HAP-1 (cell line): Measurements from ENCODE around the gene LRP10.
A peak's percentile ranks its signal among the peaks of the same experiment; 100 is the strongest.

Experiments
- DNase-seq, 2 experiments: peaks; one replicate each; pipeline ENCODE4 v3.0.0-alpha.2; 2016 to 2020; ENCODE audit warnings: low spot score in 2 of 2
- H3K27me3 ChIP-seq: fragments of 250-450 bp; sonication (Bioruptor Pico); 2 replicates; pipeline ENCODE4 v1.5.1; 2020; ENCODE audit warnings: low read depth, mild to moderate bottlenecking, moderate library complexity
- H3K36me3 ChIP-seq: fragments of 250-450 bp; sonication (Bioruptor Pico); replicated peaks from 2 replicates; pipeline ENCODE4 v1.5.1; 2020; ENCODE audit warnings: mild to moderate bottlenecking
- H3K4me1 ChIP-seq: fragments of 250-450 bp; sonication (Bioruptor Pico); 2 replicates; pipeline ENCODE4 v1.5.1; 2020; ENCODE audit warnings: mild to moderate bottlenecking
- H3K4me3 ChIP-seq: fragments of 250-450 bp; sonication (Bioruptor Pico); 2 replicates; pipeline ENCODE4 v1.5.1; 2020; ENCODE audit warnings: mild to moderate bottlenecking, moderate library complexity
- H3K9me3 ChIP-seq: fragments of 250-450 bp; sonication (Bioruptor Pico); 2 replicates; pipeline ENCODE4 v1.5.1; 2020; ENCODE audit warnings: mild to moderate bottlenecking, moderate library complexity
- in situ Hi-C: fragments of 300-500 bp; cut with MboI; formaldehyde crosslinking; loops from 3 replicates; pipeline ENCODE4 v1.14.3; 2020; ENCODE audit warnings: low sequenced_read_pairs, inconsistent platforms, mixed read lengths

The LRP10 gene

GRCh38 chr14:22883173-22883976, 11.8 kb downstream of the LRP10 start, which contains the start of gene REM2:
TSS of gene REM2 (plus strand) at chr14:22883222. CDS start at chr14:22883288, 66 bp downstream.
- H3K4me1 ChIP-seq: peaks cover 4% of the 10 kb centered on the region
- DNase-seq: peak in 1 of 2 experiments; percentile 42
- no peak within 1 kb of the TSS for H3K4me3 ChIP-seq
- in situ Hi-C loops: no loop called here
- H3K9me3 ChIP-seq: no peaks in the 10 kb centered on the region
- H3K27me3 ChIP-seq: no peaks in the 10 kb centered on the region; the same call in 1 of the 2 replicates
- no peaks in the 10 kb centered on the region for H3K36me3 ChIP-seq

DNA sequence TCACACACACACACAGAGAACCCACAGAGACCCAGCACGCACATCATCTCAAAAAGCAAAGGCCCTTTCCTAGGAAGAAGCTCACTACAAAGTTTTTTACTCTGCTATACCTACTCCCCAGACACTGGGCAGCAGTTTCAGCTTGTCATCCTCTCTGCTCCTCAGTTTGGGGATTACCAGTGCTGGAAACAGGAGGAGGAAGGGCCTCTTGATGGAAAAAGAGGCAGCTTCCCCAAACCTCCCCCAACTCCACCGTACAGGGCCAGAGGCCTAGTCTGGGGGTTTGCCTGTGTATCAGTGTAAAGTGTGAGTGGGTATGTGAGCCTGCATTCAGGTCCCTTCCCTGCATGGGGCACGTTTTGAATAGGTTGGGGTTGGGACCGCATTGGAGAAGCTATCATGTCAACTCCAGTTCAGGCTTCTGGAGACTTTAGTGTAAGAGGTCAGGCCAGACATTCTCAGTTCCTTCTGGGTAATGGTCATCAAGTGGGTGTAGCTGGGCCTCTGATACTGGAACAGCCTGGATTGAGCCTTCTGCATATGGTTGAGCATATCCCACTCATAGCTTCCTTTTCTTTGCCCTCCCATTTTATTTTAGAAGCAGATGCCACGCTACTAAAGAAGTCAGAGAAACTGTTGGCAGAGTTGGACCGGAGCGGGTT, 12.7 kb downstream of the LRP10 start:
- no peaks in the 10 kb centered on the region; the same call in 1 of the 2 replicates for H3K27me3 ChIP-seq
- H3K9me3 ChIP-seq: no peaks in the 10 kb centered on the region
- peaks cover 4% of the 10 kb centered on the region for H3K4me1 ChIP-seq
- in situ Hi-C loops: no loop called here
- DNase-seq: no peak
- no peak overlapping the region for H3K4me3 ChIP-seq
- no peaks in the 10 kb centered on the region for H3K36me3 ChIP-seq

DNA sequence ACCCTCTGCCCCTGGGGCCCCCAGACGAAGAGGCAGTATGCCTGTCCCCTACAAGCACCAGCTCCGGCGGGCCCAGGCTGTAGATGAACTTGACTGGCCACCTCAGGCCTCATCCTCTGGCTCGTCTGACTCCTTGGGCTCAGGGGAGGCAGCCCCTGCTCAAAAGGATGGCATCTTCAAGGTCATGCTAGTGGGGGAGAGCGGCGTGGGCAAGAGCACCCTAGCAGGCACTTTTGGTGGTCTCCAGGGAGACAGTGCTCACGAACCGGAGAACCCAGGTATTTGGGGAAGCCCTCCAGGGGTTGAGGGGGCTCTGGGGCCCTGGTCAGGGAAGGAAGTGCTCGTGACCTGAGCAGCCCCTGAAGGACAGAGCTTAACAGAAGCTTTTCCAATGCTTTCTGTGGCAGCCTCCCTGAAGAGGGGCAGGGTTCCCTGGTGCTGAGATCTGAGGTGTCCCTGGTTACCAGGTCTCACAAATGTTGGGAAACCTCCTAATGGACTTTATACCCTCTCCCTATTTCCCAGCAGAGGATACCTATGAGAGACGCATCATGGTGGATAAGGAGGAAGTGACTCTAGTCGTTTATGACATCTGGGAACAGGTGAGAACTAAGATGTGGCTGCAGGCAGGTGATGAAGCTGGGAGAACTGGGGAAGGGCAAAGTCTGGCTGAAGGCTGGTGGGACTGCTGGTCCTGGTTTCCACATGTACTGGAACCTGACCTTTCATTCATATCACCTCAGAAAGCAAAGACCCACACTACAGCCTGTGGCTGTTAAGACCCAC, 13.4 kb downstream of the LRP10 start:
- in situ Hi-C loops: no loop called here
- peaks cover 4% of the 10 kb centered on the region for H3K4me1 ChIP-seq
- no peaks in the 10 kb centered on the region; the same call in 1 of the 2 replicates for H3K27me3 ChIP-seq
- no peak for DNase-seq
- no peaks in the 10 kb centered on the region for H3K36me3 ChIP-seq
- H3K4me3 ChIP-seq: no peak overlapping the region
- no peaks in the 10 kb centered on the region for H3K9me3 ChIP-seq

DNA sequence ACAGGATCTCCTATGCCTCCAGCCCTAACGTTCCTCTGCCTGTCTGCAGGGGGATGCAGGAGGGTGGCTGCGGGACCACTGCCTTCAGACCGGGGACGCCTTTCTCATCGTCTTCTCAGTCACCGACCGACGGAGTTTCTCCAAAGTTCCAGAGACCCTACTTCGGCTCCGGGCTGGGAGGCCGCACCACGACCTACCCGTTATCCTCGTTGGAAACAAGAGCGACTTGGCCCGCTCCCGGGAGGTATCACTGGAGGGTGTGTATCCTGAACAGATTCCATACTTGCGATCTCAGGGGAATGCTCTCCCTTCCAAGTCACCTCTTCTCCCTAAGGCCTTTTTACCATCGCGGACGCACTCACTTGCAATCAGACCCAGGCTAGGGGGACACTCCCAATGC, 14.4 kb downstream of the LRP10 start:
- no peak for DNase-seq
- in situ Hi-C loops: no loop called here
- H3K36me3 ChIP-seq: no peaks in the 10 kb centered on the region
- H3K27me3 ChIP-seq: no peaks in the 10 kb centered on the region; the same call in 1 of the 2 replicates
- no peaks in the 10 kb centered on the region for H3K9me3 ChIP-seq
- H3K4me3 ChIP-seq: no peak overlapping the region
- peaks cover 4% of the 10 kb centered on the region for H3K4me1 ChIP-seq

GRCh38 chr14:22886500-22887259, 15.1 kb downstream of the LRP10 start:
- H3K4me1 ChIP-seq: peaks cover 4% of the 10 kb centered on the region
- no peaks in the 10 kb centered on the region for H3K9me3 ChIP-seq
- no peak for DNase-seq
- in situ Hi-C loops: no loop called here
- no peak overlapping the region for H3K4me3 ChIP-seq
- no peaks in the 10 kb centered on the region; the same call in 1 of the 2 replicates for H3K27me3 ChIP-seq
- H3K36me3 ChIP-seq: no peaks in the 10 kb centered on the region

- no peaks in the 10 kb centered on the region for H3K36me3 ChIP-seq
- peaks cover 4% of the 10 kb centered on the region for H3K4me1 ChIP-seq
- in situ Hi-C loops: no loop called here
- DNase-seq: no peak
- no peak overlapping the region for H3K4me3 ChIP-seq
- H3K9me3 ChIP-seq: no peaks in the 10 kb centered on the region
- no peaks in the 10 kb centered on the region for H3K27me3 ChIP-seq
These were observed 15.9 kb downstream of the LRP10 start for GRCh38 chr14:22887260-22887989.

GRCh38 chr14:22887990-22888378, 16.4 kb downstream of the LRP10 start:
- H3K9me3 ChIP-seq: no peaks in the 10 kb centered on the region
- H3K27me3 ChIP-seq: no peaks in the 10 kb centered on the region
- H3K4me1 ChIP-seq: peaks cover 4% of the 10 kb centered on the region
- no peak for DNase-seq
- H3K4me3 ChIP-seq: no peak overlapping the region
- no peaks in the 10 kb centered on the region for H3K36me3 ChIP-seq
- in situ Hi-C loops: no loop called here

DNA sequence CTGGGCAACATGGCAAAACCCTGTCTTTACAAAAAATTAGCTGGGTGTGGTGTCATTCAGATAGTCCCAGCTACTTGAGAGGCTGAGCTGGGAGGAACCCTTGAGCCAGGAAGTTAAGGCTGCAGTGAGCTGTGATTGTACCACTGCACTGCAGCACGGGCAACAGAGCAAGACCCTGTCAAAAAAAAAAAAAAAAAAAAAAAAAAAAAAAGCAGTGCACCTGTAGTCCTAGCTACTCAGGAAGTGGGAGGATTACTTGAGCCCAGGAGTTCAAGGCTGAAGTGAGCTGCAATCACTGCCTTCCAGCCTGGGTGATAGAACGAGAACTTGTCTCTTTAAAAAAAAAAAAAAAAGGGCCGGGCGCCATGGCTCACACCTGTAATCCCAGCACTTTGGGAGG, 17.1 kb downstream of the LRP10 start:
- Histone ChIP-seq H3K27me3 (no peaks in the 10 kb centered on the region), H3K36me3 (no peaks in the 10 kb centered on the region), H3K9me3 (no peaks in the 10 kb centered on the region), H3K4me1 (no peaks in the 10 kb centered on the region; the same call in 1 of the 2 replicates), H3K4me3 (no peak overlapping the region)
- DNase-seq: no peak
- in situ Hi-C loops: no loop called here

- H3K27me3 ChIP-seq: no peaks in the 10 kb centered on the region
- H3K9me3 ChIP-seq: no peaks in the 10 kb centered on the region
- H3K4me3 ChIP-seq: no peak overlapping the region
- DNase-seq: no peak
- H3K36me3 ChIP-seq: no peaks in the 10 kb centered on the region
- H3K4me1 ChIP-seq: no peaks in the 10 kb centered on the region
- in situ Hi-C loops: no loop called here
These were observed 18.9 kb downstream of the LRP10 start for GRCh38 chr14:22890416-22890815.

GRCh38 chr14:22892488-22892887, 20.9 kb downstream of the LRP10 start:
- H3K4me3 ChIP-seq: no peak overlapping the region
- no peaks in the 10 kb centered on the region for H3K36me3 ChIP-seq
- no peaks in the 10 kb centered on the region for H3K4me1 ChIP-seq
- in situ Hi-C loops: no loop called here
- H3K27me3 ChIP-seq: no peaks in the 10 kb centered on the region
- H3K9me3 ChIP-seq: no peaks in the 10 kb centered on the region
- no peak for DNase-seq

DNA sequence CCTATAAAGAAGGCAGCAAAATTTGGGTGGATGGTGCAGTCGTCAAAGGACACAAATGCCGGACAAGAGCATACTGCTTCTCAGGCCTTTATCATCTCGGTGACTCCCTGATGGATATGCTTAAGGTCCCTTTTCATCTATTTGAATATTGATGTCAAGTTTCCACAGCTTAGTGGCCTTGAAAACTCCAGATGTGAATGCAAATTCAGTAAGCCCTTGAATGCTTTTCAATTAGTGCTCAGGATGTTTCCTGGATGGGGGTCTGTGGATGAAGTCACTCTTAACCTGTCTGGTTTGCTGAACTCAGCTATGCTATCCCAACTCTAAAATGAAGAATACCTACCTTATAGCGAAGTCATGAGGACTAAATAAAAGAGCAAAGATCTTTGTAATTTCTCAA, 22.2 kb downstream of the LRP10 start:
- in situ Hi-C loops: no loop called here
- Histone ChIP-seq H3K27me3 (no peaks in the 10 kb centered on the region), H3K9me3 (no peaks in the 10 kb centered on the region), H3K4me1 (no peaks in the 10 kb centered on the region), H3K4me3 (no peak overlapping the region), H3K36me3 (peaks cover 3% of the 10 kb centered on the region; the same call in 1 of the 2 replicates)
- DNase-seq: no peak

DNA sequence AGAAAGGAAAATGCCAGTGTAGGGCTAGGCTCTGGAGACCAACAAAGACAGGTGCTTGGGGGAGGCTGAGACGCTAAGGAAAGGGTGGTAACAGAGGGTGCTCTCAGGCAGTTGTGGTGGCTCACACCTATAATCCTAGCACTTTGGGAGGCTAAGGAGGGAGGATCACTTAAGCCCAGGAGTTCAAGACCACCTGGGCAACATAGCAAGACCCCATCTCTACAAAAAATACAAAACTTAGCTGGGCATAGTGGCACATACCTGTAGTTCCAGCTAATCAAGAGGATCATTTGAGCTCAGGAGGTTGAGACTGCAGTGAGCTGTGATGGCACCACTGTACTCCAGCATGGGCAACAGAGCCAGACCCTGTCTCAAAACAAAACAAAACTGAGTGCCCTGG, 23.9 kb downstream of the LRP10 start:
- in situ Hi-C loops: no loop called here
- no peaks in the 10 kb centered on the region for H3K9me3 ChIP-seq

DNA sequence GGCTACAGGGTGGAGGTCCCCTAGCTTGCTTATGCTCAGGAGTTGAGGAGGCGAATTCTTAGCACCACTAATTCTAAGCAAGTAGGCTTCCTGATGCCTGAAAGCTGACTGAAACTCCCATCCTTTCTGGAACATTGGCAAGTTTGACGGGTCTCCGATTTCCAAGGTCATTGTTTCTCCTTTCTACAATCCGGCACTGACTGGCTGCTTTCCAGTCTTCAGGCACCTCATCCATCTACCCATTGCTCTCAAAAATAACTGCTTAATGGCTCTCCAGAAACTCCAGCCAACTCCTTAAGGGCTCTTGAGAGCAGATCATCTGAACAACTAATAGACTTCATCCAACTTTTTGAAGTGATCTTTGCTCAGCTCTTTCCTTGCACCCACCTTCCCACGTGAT, 24.8 kb downstream of the LRP10 start:
- in situ Hi-C loops: no loop called here
- Histone ChIP-seq H3K27me3 (no peaks in the 10 kb centered on the region), H3K4me1 (peaks cover 16% of the 10 kb centered on the region), H3K36me3 (peaks cover 18% of the 10 kb centered on the region), H3K4me3 (no peak overlapping the region), H3K9me3 (no peaks in the 10 kb centered on the region)
- no peak for DNase-seq

More for the DNA sequence above, 23.9 kb downstream of the LRP10 start:
- Histone ChIP-seq H3K36me3 (peaks cover 9% of the 10 kb centered on the region; the same call in 1 of the 2 replicates), H3K4me1 (peaks cover 14% of the 10 kb centered on the region), H3K4me3 (no peak overlapping the region), H3K27me3 (no peaks in the 10 kb centered on the region)
- DNase-seq: no peak
